Measurements from ENCODE around the gene IFT172. TPM values are rescaled to one million over a fixed set of nuclear protein-coding genes. Genes with fewer than 3 reads are reported as not detected.

Gene IFT172
- polyA plus RNA-seq, 1 donor = 27.5 TPM

- DNase-seq = peak; percentile 13
Measured at GRCh38 chr2:27494284-27494943, 4.9 kb upstream of the IFT172 start.

- no peak for DNase-seq
Measured at GRCh38 chr2:27493948-27494283, 4.4 kb upstream of the IFT172 start.

- DNase-seq = no peak
Measured at GRCh38 chr2:27492557-27492956, 3.0 kb upstream of the IFT172 start.

GRCh38 chr2:27489118-27489497 is 435 bp downstream of the IFT172 start:
- peak; percentile 5 for DNase-seq

DNA sequence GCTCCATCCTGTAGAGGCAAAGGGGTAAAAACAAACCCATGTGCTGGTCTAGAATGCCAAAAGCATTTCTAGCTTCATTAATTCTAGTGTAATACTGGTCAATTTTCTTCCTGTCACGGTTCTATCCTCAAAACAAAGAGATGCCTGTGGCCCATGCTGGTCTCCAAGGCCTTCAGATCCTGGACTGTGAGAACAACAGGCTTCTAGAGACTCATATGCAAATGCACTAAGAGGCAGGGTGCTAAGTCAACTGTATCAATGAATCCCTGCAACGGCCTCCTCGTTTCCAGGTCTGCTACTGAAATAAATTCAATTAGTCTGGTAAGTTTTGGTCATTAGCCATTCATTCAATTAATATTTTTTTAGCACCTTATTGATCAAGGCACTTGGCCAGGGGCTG is 4.0 kb downstream of the IFT172 start:
- DNase-seq = no peak

GRCh38 chr2:27471961-27472360 is 17.6 kb downstream of the IFT172 start:
- no peak for DNase-seq

- no peak for DNase-seq
Measured at GRCh38 chr2:27464443-27464842, 25.1 kb downstream of the IFT172 start.

DNA sequence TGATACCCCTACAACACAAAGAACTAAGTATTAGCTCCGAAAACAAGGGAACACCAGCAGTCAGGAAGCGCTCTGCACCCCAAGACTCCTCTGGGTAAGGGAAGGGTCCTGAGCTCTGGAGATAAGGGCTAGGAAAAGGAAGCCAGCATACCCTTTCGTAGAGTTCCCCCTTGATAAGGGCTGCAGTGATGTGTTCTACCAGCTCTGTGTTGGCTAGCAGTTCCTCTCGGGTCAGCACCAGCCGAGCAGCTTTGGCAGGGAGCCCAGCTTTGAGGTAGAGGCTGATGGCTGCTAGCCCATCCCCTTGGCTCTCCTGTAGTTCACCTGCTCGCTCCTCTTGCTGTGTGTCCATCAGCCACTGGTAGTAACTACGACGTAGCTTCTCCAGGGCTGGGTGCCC is 28.4 kb downstream of the IFT172 start:
- DNase-seq = no peak

GRCh38 chr2:27453968-27454367 is 35.6 kb downstream of the IFT172 start:
- DNase-seq = no peak

GRCh38 chr2:27451095-27451494 is 38.4 kb downstream of the IFT172 start:
- DNase-seq = no peak

GRCh38 chr2:27448381-27448780 is 41.2 kb downstream of the IFT172 start:
- DNase-seq = no peak

- no peak for DNase-seq
Measured at GRCh38 chr2:27446057-27446456, 43.5 kb downstream of the IFT172 start.

DNA sequence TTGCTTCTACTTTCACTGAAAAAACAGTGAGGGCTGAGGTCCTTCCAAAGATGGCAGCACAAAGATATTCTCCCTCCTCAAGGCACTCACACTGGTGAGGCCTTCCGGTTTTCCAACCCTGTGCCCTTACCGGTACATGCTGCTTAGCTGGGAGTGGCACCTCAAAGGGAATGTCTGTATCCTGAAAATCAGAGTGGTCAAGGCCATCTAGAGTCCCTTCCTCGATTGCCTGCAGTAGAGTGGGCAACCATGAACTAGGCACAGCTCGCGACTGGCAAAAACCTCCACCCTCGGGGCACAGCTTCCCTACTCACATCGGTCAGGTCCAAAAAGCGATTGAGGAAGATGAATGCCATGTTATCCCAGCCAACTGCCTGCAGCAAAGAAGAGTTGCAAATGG is 43.9 kb downstream of the IFT172 start:
- DNase-seq = no peak

GRCh38 chr2:27445155-27445554 is 44.4 kb downstream of the IFT172 start:
- no peak for DNase-seq

DNA sequence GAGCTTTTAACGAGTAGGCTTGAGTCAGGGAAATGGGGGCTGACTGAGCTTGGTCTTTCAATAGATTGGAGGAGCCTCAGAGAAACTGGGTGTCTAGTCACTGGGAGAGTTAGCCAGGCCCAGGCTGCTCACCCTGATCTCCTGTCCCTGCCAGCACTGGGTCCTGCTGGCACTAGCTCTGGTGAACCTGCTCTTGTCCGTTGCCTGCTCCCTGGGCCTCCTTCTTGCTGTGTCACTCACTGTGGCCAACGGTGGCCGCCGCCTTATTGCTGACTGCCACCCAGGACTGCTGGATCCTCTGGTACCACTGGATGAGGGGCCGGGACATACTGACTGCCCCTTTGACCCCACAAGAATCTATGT is 46.6 kb downstream of the IFT172 start:
- no peak for DNase-seq

DNA sequence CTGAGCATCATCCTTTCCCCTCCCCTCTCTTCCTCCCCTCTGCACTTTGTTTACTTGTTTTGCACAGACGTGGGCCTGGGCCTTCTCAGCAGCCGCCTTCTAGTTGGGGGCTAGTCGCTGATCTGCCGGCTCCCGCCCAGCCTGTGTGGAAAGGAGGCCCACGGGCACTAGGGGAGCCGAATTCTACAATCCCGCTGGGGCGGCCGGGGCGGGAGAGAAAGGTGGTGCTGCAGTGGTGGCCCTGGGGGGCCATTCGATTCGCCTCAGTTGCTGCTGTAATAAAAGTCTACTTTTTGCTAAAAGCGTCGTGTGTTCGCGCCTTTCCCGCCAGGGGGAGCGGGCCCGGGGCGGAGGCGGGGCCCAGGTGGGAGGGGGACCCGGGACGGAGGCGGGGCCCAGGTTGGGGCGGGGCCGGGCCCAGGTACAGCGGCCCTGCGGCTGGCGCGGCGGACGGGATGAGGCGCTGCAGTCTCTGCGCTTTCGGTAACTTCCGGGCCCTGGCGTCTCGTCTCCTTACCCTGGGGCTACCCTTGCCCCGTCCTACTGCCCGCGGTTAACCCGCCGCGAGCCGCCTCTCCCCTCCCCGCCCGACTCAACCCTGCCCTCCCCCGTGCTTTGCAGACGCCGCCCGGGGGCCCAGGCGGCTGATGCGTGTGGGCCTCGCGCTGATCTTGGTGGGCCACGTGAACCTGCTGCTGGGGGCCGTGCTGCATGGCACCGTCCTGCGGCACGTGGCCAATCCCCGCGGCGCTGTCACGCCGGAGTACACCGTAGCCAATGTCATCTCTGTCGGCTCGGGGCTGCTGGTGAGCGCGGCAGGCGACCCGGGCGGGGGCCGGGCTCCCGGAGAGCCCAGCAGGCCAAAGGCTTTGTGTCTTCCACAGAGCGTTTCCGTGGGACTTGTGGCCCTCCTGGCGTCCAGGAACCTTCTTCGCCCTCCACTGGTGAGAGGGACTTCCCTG is 47.3 kb downstream of the IFT172 start, which contains the start of gene KRTCAP3:
Gene KRTCAP3 (plus strand): TSS at position 424 of the 962 bp plus-strand sequence. CDS start 32 bp downstream, at position 456.
- DNase-seq = no peak

- no peak for DNase-seq
Measured at GRCh38 chr2:27441226-27441926, 48.2 kb downstream of the IFT172 start.

DNA sequence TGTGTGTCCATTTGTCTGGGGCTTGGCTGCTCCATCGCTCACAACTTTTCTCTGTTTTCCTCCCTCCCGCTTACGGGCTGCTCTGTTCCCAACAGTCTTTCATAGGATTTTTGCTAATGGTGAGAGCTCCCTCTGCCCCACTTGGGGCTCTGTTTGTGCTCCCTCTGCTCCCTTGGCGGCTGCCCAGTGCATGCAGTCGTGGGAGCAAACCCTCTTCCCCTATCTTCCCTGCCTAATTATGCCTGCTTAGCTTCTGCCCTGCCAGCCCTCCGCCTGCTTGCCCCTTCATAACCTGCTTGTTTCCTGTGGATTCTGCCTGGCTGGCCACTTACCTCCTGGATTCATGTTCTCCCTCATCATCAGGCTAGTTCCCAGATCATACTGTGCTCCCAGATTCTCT is 53.9 kb downstream of the IFT172 start:
- DNase-seq = no peak

GRCh38 chr2:27431395-27431794 is 58.1 kb downstream of the IFT172 start:
- no peak for DNase-seq

- DNase-seq = peak; percentile 89
Measured at GRCh38 chr2:27428978-27429541, 60.5 kb downstream of the IFT172 start.

- peak; percentile 97 for DNase-seq
Measured at GRCh38 chr2:27428213-27428977, 61.1 kb downstream of the IFT172 start, which contains the start of gene NRBP1. Gene NRBP1 (plus strand): TSS chr2:27428631. CDS start chr2:27433274, 4,643 bp downstream.

DNA sequence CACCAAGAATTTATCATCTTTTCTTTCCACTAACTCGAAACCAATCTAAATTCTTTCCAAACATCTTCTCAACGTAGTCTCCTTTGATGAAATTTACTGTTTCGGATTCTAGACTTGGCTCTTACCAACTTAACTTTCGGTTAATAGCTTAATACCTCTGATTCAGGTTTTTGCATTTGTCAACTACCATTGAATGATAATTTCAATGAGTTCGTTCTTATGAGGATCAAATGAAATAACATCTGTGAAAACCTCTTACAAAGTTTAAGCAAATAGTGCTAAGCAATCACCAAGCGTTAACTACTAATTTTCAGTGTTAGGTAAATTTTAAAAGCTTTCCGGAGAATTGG is 61.7 kb downstream of the IFT172 start:
- no peak for DNase-seq
